OCI-LY7 (cell line): ENCODE measurements around the gene CYTL1. TPM values are rescaled to one million over a fixed set of nuclear protein-coding genes. Genes with fewer than 3 reads are reported as not detected.

Source experiments
- BruUV-seq: library from RNA; stranded (reverse); fragments of 400-500 nt; replicated peaks from 2 replicates; lab custom pipeline; 2021; lab: Mats Ljungman, UMichigan
- CTCF ChIA-PET: fragments of 300-600 bp; sonication (Branson Sonifier 250); formaldehyde crosslinking; loops from one replicate; lab custom pipeline; 2022; ENCODE audit warnings: antibody characterized with exemption; ENCODE audit not compliant: unreplicated experiment; lab: Charles Lee
- POLR2A ChIA-PET: fragments of 300-600 bp; sonication (Branson Sonifier 250); formaldehyde crosslinking; loops from one replicate; lab custom pipeline; 2022; ENCODE audit warnings: antibody characterized with exemption; lab: Charles Lee
- DNase-seq: peaks from one replicate; pipeline ENCODE4 v3.0.0-alpha.2; 2015; ENCODE audit warnings: low spot score
- H2AFZ ChIP-seq: fragments of 200-600 bp; sonication (generic), shearing (Covaris generic); 2 replicates; pipeline ENCODE4 v1.6.1; 2014; ENCODE audit warnings: mild to moderate bottlenecking, antibody characterized with exemption, low read length, moderate library complexity
- H3K27ac ChIP-seq: fragments of 200-600 bp; sonication (generic); 2 replicates; pipeline ENCODE4 v1.5.1; 2014; ENCODE audit warnings: mixed run types, low read depth, mild to moderate bottlenecking, moderate library complexity, low read length, inconsistent platforms; ENCODE audit not compliant: poor library complexity, severe bottlenecking
- H3K36me3 ChIP-seq: fragments of 200-600 bp; sonication (generic); 2 replicates; pipeline ENCODE4 v1.6.1; 2014; ENCODE audit warnings: mild to moderate bottlenecking, antibody characterized with exemption, low read length, moderate library complexity, mixed read lengths; ENCODE audit not compliant: insufficient read depth
- H3K4me1 ChIP-seq: fragments of 200-600 bp; sonication (generic); 2 replicates; pipeline ENCODE4 v1.5.1; 2014; ENCODE audit warnings: mild to moderate bottlenecking, low read length; ENCODE audit not compliant: insufficient read depth, poor library complexity, severe bottlenecking
- H3K4me2 ChIP-seq: fragments of 200-600 bp; sonication (generic); 2 replicates; pipeline ENCODE4 v1.6.1; 2014; ENCODE audit warnings: mild to moderate bottlenecking, low read length
- H3K4me3 ChIP-seq: fragments of 200-600 bp; sonication (generic); 2 replicates; pipeline ENCODE4 v1.5.1; 2014; ENCODE audit warnings: mild to moderate bottlenecking, low read depth, low read length; ENCODE audit not compliant: poor library complexity, severe bottlenecking
- H3K79me2 ChIP-seq: fragments of 200-600 bp; sonication (generic); 2 replicates; pipeline ENCODE4 v1.6.1; 2016; ENCODE audit warnings: low read depth, mild to moderate bottlenecking, low read length, moderate library complexity, mixed read lengths; ENCODE audit not compliant: insufficient read depth
- H3K9me2 ChIP-seq: fragments of 200-600 bp; sonication (generic); 2 replicates; pipeline ENCODE4 v1.6.1; 2016; ENCODE audit warnings: mild to moderate bottlenecking, low read length, mixed read lengths; ENCODE audit not compliant: insufficient read depth
- H3K9me3 ChIP-seq: fragments of 200-600 bp; sonication (generic); 2 replicates; pipeline ENCODE4 v1.6.1; 2014; ENCODE audit warnings: mild to moderate bottlenecking, mixed run types, low read length, mixed read lengths
- H4K20me1 ChIP-seq: fragments of 200-600 bp; sonication (generic); 2 replicates; pipeline ENCODE4 v1.6.1; 2014; ENCODE audit warnings: mild to moderate bottlenecking, antibody characterized with exemption, low read length, moderate library complexity, mixed read lengths; ENCODE audit not compliant: insufficient read depth
- EZH2phosphoT487 ChIP-seq: fragments of 200-600 bp; sonication (generic); IDR thresholded peaks from 2 replicates; pipeline ENCODE4 v1.6.1; 2018; ENCODE audit warnings: low read depth, borderline replicate concordance, mild to moderate bottlenecking, mixed run types, antibody characterized with exemption, low read length, moderate library complexity, mixed read lengths
- intact Hi-C: fragments of 100-400 bp; cut with micrococcal nuclease; formaldehyde crosslinking; loops from one replicate; pipeline ENCODE4 v1.10.0; 2022; ENCODE audit not compliant: unreplicated experiment
- total RNA-seq, 2 experiments: library from RNA; depleted of rRNA in 1 of 2; stranded (reverse); fragments of >200 nt in 1 of 2; shearing (Covaris generic) in 1 of 2; gene quantifications; 2 replicates each; pipeline ENCODE4 v1.2.3, GENCODE V29; 2014 to 2022
- TF ChIP-seq, protein P1 (sequence below): fragments of 200-600 bp; sonication (generic); conservative IDR thresholded peaks from 2 replicates; pipeline ENCODE4 v1.5.1; 2014; ENCODE audit warnings: mild to moderate bottlenecking, antibody characterized with exemption, low read length, moderate library complexity, mixed read lengths

CYTL1 gene
- total RNA-seq, 2 experiments from 2014 or later = not detected

DNA sequence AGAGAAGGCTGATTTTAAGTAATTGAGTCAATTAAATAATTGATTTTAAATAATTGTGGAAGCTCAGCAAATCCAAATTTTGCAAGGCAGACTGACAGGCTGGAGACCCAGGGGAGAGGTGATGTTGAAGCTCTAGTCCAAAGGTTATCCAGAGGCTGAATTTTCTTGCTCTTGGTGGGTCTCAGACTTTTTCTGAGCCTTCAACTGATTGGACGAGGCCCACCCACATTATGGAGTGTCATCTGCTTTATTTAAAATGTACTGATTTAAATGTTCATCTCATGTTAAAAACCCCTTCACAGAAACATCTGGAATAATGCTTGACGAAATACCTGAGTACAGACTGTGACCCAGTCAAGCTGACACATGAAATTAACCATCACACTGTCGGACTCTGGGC is 11.7 kb upstream of the CYTL1 start:
- no TSS peak for BruUV-seq
- Histone ChIP-seq H3K4me3 (no peak overlapping the region), H3K9me2 (no peaks in the 10 kb centered on the region), H3K27ac (no peak overlapping the region), H3K4me1 (peaks cover 9% of the 10 kb centered on the region), H3K9me3 (no peaks in the 10 kb centered on the region), H2AFZ (no peak overlapping the region), H3K36me3 (no peaks in the 10 kb centered on the region), H3K79me2 (no peaks in the 10 kb centered on the region), H3K4me2 (no peak overlapping the region), H4K20me1 (no peaks in the 10 kb centered on the region)
- TF ChIP-seq, protein P1, sequence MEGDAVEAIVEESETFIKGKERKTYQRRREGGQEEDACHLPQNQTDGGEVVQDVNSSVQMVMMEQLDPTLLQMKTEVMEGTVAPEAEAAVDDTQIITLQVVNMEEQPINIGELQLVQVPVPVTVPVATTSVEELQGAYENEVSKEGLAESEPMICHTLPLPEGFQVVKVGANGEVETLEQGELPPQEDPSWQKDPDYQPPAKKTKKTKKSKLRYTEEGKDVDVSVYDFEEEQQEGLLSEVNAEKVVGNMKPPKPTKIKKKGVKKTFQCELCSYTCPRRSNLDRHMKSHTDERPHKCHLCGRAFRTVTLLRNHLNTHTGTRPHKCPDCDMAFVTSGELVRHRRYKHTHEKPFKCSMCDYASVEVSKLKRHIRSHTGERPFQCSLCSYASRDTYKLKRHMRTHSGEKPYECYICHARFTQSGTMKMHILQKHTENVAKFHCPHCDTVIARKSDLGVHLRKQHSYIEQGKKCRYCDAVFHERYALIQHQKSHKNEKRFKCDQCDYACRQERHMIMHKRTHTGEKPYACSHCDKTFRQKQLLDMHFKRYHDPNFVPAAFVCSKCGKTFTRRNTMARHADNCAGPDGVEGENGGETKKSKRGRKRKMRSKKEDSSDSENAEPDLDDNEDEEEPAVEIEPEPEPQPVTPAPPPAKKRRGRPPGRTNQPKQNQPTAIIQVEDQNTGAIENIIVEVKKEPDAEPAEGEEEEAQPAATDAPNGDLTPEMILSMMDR = no peak
- no peak for TF ChIP-seq EZH2phosphoT487
- no peak for DNase-seq
- intact Hi-C loops = no loop called here
- CTCF ChIA-PET = no interaction called here
- POLR2A ChIA-PET = no interaction called here

DNA sequence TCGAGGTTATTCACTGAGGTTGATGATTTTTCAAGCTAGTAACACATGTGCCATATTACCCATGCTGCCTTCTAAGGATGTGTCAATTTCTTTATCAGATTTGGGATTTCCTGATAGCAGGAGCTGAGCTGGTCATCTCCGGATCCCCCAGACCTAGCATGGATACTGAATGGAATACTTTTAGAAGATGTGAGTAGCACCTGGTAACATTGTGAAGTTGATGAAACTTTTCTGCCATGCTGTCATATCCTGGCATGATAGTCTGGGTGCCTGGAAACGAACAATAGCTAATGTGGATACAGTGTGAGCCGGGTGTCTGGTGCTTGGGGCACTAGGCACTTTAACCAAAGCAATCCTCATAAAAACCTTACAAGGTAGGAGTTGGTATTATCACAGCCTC is 11.0 kb upstream of the CYTL1 start:
- Histone ChIP-seq H3K4me3 (no peak overlapping the region), H3K79me2 (no peaks in the 10 kb centered on the region), H3K36me3 (no peaks in the 10 kb centered on the region), H3K27ac (no peak overlapping the region), H3K9me3 (no peaks in the 10 kb centered on the region), H4K20me1 (no peaks in the 10 kb centered on the region), H2AFZ (no peak overlapping the region), H3K4me1 (peaks cover 7% of the 10 kb centered on the region), H3K9me2 (no peaks in the 10 kb centered on the region), H3K4me2 (no peak overlapping the region)
- TF ChIP-seq EZH2phosphoT487 = no peak
- TF ChIP-seq, protein P1 = no peak
- intact Hi-C loops = no loop called here
- ChIA-PET CTCF (no interaction called here), POLR2A (no interaction called here)
- DNase-seq = no peak
- BruUV-seq = no TSS peak

DNA sequence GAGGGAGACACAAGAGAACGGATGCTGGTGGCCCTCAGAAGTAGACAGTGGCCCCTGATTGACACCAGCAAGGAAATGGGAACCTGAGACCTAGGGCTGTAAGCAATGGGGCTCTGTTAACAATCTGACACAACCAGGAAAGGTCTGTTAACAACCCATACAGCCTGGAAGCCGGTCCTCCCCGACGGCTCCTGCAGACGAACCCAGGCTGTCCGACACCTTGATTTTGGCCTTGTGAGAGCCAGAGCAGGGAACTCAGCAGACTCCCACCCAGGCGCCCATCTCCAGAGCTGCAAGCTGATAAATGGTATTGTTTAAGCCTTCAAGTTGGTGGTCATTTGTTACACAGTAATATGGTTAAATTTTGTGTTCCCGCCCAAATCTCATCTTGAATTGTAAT is 10.2 kb upstream of the CYTL1 start:
- H4K20me1 ChIP-seq = no peaks in the 10 kb centered on the region
- no peak overlapping the region for H3K4me2 ChIP-seq
- H3K4me1 ChIP-seq = peaks cover 7% of the 10 kb centered on the region
- H3K27ac ChIP-seq = no peak overlapping the region
- H2AFZ ChIP-seq = no peak overlapping the region
- no peaks in the 10 kb centered on the region for H3K9me3 ChIP-seq
- H3K79me2 ChIP-seq = no peaks in the 10 kb centered on the region
- no peaks in the 10 kb centered on the region for H3K36me3 ChIP-seq
- no TSS peak for BruUV-seq
- intact Hi-C loops = no loop called here
- H3K9me2 ChIP-seq = no peaks in the 10 kb centered on the region
- H3K4me3 ChIP-seq = no peak overlapping the region
- no peak for TF ChIP-seq EZH2phosphoT487
- TF ChIP-seq, protein P1 = no peak
- CTCF ChIA-PET = no interaction called here
- DNase-seq = no peak
- POLR2A ChIA-PET = no interaction called here
